ENCODE measurements around the gene NID1.

- TF ChIP-seq CTCF (IDR thresholded peaks at IDR 0.05) (no peak), EZH2phosphoT487 (IDR thresholded peaks at IDR 0.05) (no peak), EZH2 (IDR thresholded peaks at IDR 0.05) (no peak)
These were observed 43.2 kb upstream of the NID1 start for GRCh38 chr1:236108027-236108648.
